SK-N-SH (cell line): ENCODE results near the gene ZMIZ1. TPM values are rescaled to one million over a fixed set of nuclear protein-coding genes. Genes with fewer than 3 reads are reported as not detected.

Experiments
- CTCF ChIA-PET: fragments of 300-600, 350-600 bp; formaldehyde crosslinking; extraction: SDS; loops from one replicate; lab custom pipeline; 2021; lab: Yijun Ruan, JAX
- POLR2A ChIA-PET: fragments of 350-600 bp; sonication (Branson Sonifier 250); formaldehyde crosslinking; extraction: SDS; loops from one replicate; lab custom pipeline; 2020; ENCODE audit warnings: antibody characterized with exemption, inconsistent platforms; lab: Yijun Ruan, JAX
- DNase-seq: peaks from one replicate; pipeline ENCODE4 v3.0.0; 2012
- H2AFZ ChIP-seq: fragments of 200-600 bp; sonication (generic); 2 replicates; pipeline ENCODE4 v1.8.1; 2016; ENCODE audit warnings: antibody characterized with exemption, mild to moderate bottlenecking, low read depth
- H3F3A ChIP-seq: fragments of 200-600 bp; sonication (generic); replicated peaks from 2 replicates; pipeline ENCODE3; 2016; ENCODE audit warnings: antibody characterized with exemption, mild to moderate bottlenecking; ENCODE audit not compliant: insufficient read depth
- H3K27ac ChIP-seq, 2 experiments: fragments of 200-500 bp in 1 of 2; fragments of 200-600 bp in 1 of 2; sonication (Bioruptor generic) in 1 of 2; sonication (generic), shearing (Covaris generic) in 1 of 2; 2 replicates each; pipeline versions ENCODE4 v1.5.1 to v1.6.1; 2014 to 2016; ENCODE audit warnings: low read depth in 2 of 2, inconsistent platforms in 1 of 2, low read length in 1 of 2, mild to moderate bottlenecking in 1 of 2, mixed read lengths in 1 of 2
- H3K27me3 ChIP-seq: fragments of 200-600 bp; sonication (generic), shearing (Covaris generic); 2 replicates; pipeline ENCODE4 v1.6.1; 2016; ENCODE audit warnings: mixed run types; ENCODE audit not compliant: insufficient read depth
- H3K36me3 ChIP-seq, 2 experiments: fragments of 200-500 bp in 1 of 2; fragments of 200-600 bp in 1 of 2; sonication (Bioruptor generic) in 1 of 2; sonication (generic) in 1 of 2; replicated peaks in 1 of 2; 2 replicates each; pipeline versions ENCODE3 to v1.5.1; 2014 to 2016; ENCODE audit warnings: low read length in 1 of 2, mild to moderate bottlenecking in 1 of 2; ENCODE audit not compliant: insufficient read depth in 2 of 2, control insufficient read depth in 1 of 2
- H3K4me1 ChIP-seq, 2 experiments: fragments of 200-500 bp in 1 of 2; fragments of 200-600 bp in 1 of 2; sonication (Bioruptor generic) in 1 of 2; sonication (generic), shearing (Covaris generic) in 1 of 2; 2 replicates each; pipeline versions ENCODE4 v1.5.1 to v1.6.1; 2014 to 2016; ENCODE audit warnings: low read depth in 1 of 2, low read length in 1 of 2, mixed run types in 1 of 2; ENCODE audit not compliant: insufficient read depth in 2 of 2, control insufficient read depth in 1 of 2
- H3K4me2 ChIP-seq: fragments of 200-600 bp; sonication (generic), shearing (Covaris generic); 2 replicates; pipeline ENCODE4 v1.6.1; 2017; ENCODE audit warnings: mixed run types
- H3K4me3 ChIP-seq, 2 experiments: fragments of 200-500 bp in 1 of 2; fragments of 200-600 bp in 1 of 2; sonication (Bioruptor generic) in 1 of 2; sonication (generic), shearing (Covaris generic) in 1 of 2; 2 replicates each; pipeline versions ENCODE4 v1.5.1 to v1.8.1; 2014 to 2016; ENCODE audit warnings: low read depth in 2 of 2, inconsistent platforms in 1 of 2, low read length in 1 of 2, mild to moderate bottlenecking in 1 of 2, mixed read lengths in 1 of 2, moderate library complexity in 1 of 2
- H3K79me2 ChIP-seq: fragments of 200-600 bp; sonication (generic); 2 replicates; pipeline ENCODE4 v1.8.1; 2017; ENCODE audit warnings: mild to moderate bottlenecking; ENCODE audit not compliant: insufficient read depth
- H3K9ac ChIP-seq: fragments of 200-600 bp; sonication (generic); 2 replicates; pipeline ENCODE4 v1.6.1; 2017; ENCODE audit warnings: mixed run types
- H3K9me2 ChIP-seq: fragments of 200-600 bp; sonication (generic); 2 replicates; pipeline ENCODE4 v1.6.1; 2017; ENCODE audit warnings: mixed run types
- H3K9me3 ChIP-seq: fragments of 200-600 bp; sonication (generic); 2 replicates; pipeline ENCODE4 v1.6.1; 2017; ENCODE audit warnings: mixed run types, mild to moderate bottlenecking, moderate library complexity
- H4K20me1 ChIP-seq: fragments of 200-600 bp; sonication (generic); 2 replicates; pipeline ENCODE4 v1.6.1; 2017; ENCODE audit warnings: mild to moderate bottlenecking, mixed run types; ENCODE audit not compliant: insufficient read depth
- CHD2 ChIP-seq: fragments of 150-350 bp; IDR thresholded peaks from 2 replicates; pipeline ENCODE4 v1.6.1; 2018; ENCODE audit warnings: low read length; ENCODE audit not compliant: partially characterized antibody
- EP300 ChIP-seq, 2 experiments: IDR thresholded peaks; 2 replicates each; pipeline versions ENCODE4 v1.4.0 to v1.6.1; 2012; ENCODE audit warnings: borderline replicate concordance in 1 of 2, low read depth in 1 of 2, low read length in 1 of 2
- FOSL2 ChIP-seq: IDR thresholded peaks from 2 replicates; pipeline ENCODE4 v1.4.0; 2012; ENCODE audit warnings: low read depth, mild to moderate bottlenecking, moderate library complexity, borderline replicate concordance
- FOXJ3 ChIP-seq: sonication (generic); formaldehyde crosslinking; IDR thresholded peaks from 2 replicates; pipeline ENCODE4 v1.5.1; 2020; ENCODE audit warnings: mild to moderate bottlenecking, missing genetic modification reagents
- GATA2 ChIP-seq: sonication (generic); formaldehyde crosslinking; IDR thresholded peaks from 2 replicates; pipeline ENCODE4 v1.5.0; 2020; ENCODE audit warnings: mild to moderate bottlenecking, missing genetic modification reagents
- MXI1 ChIP-seq: IDR thresholded peaks from 2 replicates; pipeline ENCODE4 v1.6.1; 2012; ENCODE audit warnings: mild to moderate bottlenecking, low read depth, low read length, improper control_type of control experiment
- RCOR1 ChIP-seq: fragments of 150-350 bp; IDR thresholded peaks from 2 replicates; pipeline ENCODE4 v1.6.1; 2017; ENCODE audit warnings: antibody characterized with exemption, low read length
- RFX5 ChIP-seq: IDR thresholded peaks from 2 replicates; pipeline ENCODE4 v1.6.1; 2012; ENCODE audit warnings: mild to moderate bottlenecking, improper control_type of control experiment, low read length
- SMC3 ChIP-seq: IDR thresholded peaks from 2 replicates; pipeline ENCODE4 v1.6.1; 2012; ENCODE audit warnings: low read depth, low read length, improper control_type of control experiment
- YY1 ChIP-seq: IDR thresholded peaks from 2 replicates; pipeline ENCODE4 v1.4.0; 2012; ENCODE audit warnings: low read depth, mild to moderate bottlenecking
- WGBS: methylation state at CpG from one replicate; pipeline ENCODE4 v1.1.6; 2017; ENCODE audit warnings: low lambda C conversion rate; 5-methylcytosine and 5-hydroxymethylcytosine counted together
- polyA plus RNA-seq, 3 experiments: library from polyadenylated mRNA; depleted of rRNA; stranded (reverse); fragments of >200 nt; gene quantifications; 2 replicates each; pipeline ENCODE4 v1.2.3, GENCODE V29; 2012
- TF ChIP-seq, protein P1 (sequence below): IDR thresholded peaks from 2 replicates; pipeline ENCODE4 v1.4.0; 2012; ENCODE audit warnings: low read depth
- TF ChIP-seq, protein P2 (sequence below): fragments of 150-350 bp; IDR thresholded peaks from 2 replicates; pipeline ENCODE4 v1.6.1; 2017; ENCODE audit warnings: antibody characterized with exemption, low read length, low read depth, borderline replicate concordance
- TF ChIP-seq, protein P3 (sequence below): fragments of 150-350 bp; IDR thresholded peaks from 2 replicates; pipeline ENCODE4 v1.6.1; 2016; ENCODE audit warnings: mild to moderate bottlenecking, low read depth, low read length

ZMIZ1 gene
- polyA plus RNA-seq, 1 of the 3 experiments (the other 2 are of a cell fraction), result 23.5 TPM

DNA sequence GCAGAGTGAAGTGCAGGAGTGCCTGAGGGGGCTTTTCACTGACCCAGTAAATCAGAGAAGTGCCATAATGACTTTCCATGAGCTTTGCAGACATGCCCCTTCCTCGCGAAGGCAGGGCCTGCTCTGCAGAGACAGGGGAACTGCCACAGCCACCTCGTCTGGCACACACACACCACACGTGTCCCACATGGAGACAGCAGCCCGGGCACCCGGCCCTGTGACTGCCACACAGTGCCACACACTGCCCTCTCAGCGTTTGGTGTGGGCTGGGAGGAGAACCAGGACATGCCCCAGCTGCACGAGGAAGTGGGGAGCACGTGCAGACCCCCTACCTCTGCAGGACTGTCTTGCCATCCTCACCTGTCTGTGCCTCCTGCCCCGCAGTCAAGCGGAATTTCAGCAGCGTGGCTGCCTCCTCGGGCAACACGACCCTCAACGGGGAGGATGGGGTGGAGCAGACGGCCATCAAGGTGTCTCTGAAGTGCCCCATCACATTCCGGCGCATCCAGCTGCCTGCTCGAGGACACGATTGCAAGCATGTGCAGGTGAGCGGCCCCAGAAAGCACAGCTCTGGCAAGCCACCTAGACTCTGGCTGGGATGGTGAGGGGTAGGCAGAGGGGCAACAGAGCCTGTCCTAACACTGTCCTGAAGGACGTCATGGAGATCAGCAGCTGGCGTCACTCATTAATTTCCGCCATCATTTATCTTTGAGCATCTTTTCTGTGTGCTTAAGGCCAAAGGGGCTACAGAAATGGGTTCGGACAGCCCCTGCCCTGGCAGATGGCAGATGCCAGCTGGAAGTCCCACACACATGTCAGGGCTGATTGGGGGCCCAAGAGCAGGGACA lies 235.1 kb downstream of the ZMIZ1 start:
- TF ChIP-seq EP300 (IDR thresholded peaks at IDR 0.05; ENCODE audit: borderline replicate concordance in 1 of 2, low read depth in 1 of 2, low read length in 1 of 2), result peak in 1 of 2 experiments; percentile 79; a peak in 2 of 4 replicates
- no peak for TF ChIP-seq YY1
- TF ChIP-seq MXI1, result peak; percentile 98
- peak; percentile 7 for TF ChIP-seq CHD2
- peak; percentile 88 for TF ChIP-seq RCOR1
- TF ChIP-seq FOSL2, result no peak
- TF ChIP-seq, protein P1, sequence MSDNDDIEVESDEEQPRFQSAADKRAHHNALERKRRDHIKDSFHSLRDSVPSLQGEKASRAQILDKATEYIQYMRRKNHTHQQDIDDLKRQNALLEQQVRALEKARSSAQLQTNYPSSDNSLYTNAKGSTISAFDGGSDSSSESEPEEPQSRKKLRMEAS, result no peak
- TF ChIP-seq RFX5, result no peak
- TF ChIP-seq FOXJ3 (CRISPR knock-in tag), result no peak; the same call in 1 of the 2 replicates
- TF ChIP-seq, protein P2, sequence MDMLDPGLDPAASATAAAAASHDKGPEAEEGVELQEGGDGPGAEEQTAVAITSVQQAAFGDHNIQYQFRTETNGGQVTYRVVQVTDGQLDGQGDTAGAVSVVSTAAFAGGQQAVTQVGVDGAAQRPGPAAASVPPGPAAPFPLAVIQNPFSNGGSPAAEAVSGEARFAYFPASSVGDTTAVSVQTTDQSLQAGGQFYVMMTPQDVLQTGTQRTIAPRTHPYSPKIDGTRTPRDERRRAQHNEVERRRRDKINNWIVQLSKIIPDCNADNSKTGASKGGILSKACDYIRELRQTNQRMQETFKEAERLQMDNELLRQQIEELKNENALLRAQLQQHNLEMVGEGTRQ, result no peak
- peak; percentile 37 for TF ChIP-seq GATA2
- TF ChIP-seq, protein P3, sequence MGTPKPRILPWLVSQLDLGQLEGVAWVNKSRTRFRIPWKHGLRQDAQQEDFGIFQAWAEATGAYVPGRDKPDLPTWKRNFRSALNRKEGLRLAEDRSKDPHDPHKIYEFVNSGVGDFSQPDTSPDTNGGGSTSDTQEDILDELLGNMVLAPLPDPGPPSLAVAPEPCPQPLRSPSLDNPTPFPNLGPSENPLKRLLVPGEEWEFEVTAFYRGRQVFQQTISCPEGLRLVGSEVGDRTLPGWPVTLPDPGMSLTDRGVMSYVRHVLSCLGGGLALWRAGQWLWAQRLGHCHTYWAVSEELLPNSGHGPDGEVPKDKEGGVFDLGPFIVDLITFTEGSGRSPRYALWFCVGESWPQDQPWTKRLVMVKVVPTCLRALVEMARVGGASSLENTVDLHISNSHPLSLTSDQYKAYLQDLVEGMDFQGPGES, result no peak
- no peak for TF ChIP-seq SMC3
- peaks cover 29 to 83% of the 10 kb centered on the region in 2 experiments for H3K36me3 ChIP-seq

More for the DNA sequence above, 235.1 kb downstream of the ZMIZ1 start:
- Histone ChIP-seq H3K4me2 (no peak overlapping the region), H3K4me1 (peaks cover 13 to 40% of the 10 kb centered on the region in 2 experiments; a peak in 3 of 4 replicates), H3K79me2 (peaks cover 19% of the 10 kb centered on the region), H3K4me3 (no peak overlapping the region), H3K27me3 (no peaks in the 10 kb centered on the region), H3K9me3 (no peaks in the 10 kb centered on the region), H3K9me2 (no peaks in the 10 kb centered on the region), H3K27ac (peak overlapping the region in 1 of 2 experiments; percentile 80; a peak in 2 of 4 replicates), H3K9ac (no peak overlapping the region), H4K20me1 (peaks cover 6% of the 10 kb centered on the region), H3F3A (peaks cover 9% of the 10 kb centered on the region), H2AFZ (no peak overlapping the region)
- POLR2A ChIA-PET, result interaction anchor here (0.7 to 1.3 kb wide), 5 partner anchors 11 to 100 kb away, joined by 3 read pairs; no protein-coding TSS in a partner anchor
- CTCF ChIA-PET, result interaction anchor here (0.6 to 1.5 kb wide), 7 partner anchors 11 to 65 kb away, joined by 3 to 4 read pairs (median 3); no protein-coding TSS in a partner anchor
- WGBS, result 90% methylated on average over 4 of the region's 25 CpGs
- DNase-seq, result peak; percentile 89
